ENCODE results near the gene ZFYVE27.

Gene ZFYVE27

GRCh38 chr10:97771913-97772823, 35.2 kb downstream of the ZFYVE27 start, which contains the start of gene SFRP5 (continued):
- TF ChIP-seq ZNF16 (tag by site-specific recombination; IDR thresholded peaks at IDR 0.05; ENCODE audit: low read depth) (no peak), ZNF514 (tag by site-specific recombination; IDR thresholded peaks at IDR 0.05) (no peak), ZNF121 (tag by site-specific recombination; IDR thresholded peaks at IDR 0.05) (no peak), ZNF138 (tag by site-specific recombination; IDR thresholded peaks at IDR 0.05; ENCODE audit: borderline replicate concordance) (no peak)

- CTCF ChIA-PET = interaction anchor here (1.0 to 1.3 kb wide), 3 partner anchors 19 to 255 kb away, joined by 4 to 7 read pairs (median 4); no protein-coding TSS in a partner anchor
- no peaks in the 10 kb centered on the region for H3K36me3 ChIP-seq (ENCODE audit: control insufficient read depth in 2 of 2, insufficient read depth in 1 of 2, low read length in 2 of 2)
- no peak overlapping the region for H3K27ac ChIP-seq (ENCODE audit: extremely low read depth, low read depth, low read length)
- POLR2A ChIA-PET = no interaction called here
- H3K4me1 ChIP-seq (ENCODE audit: control insufficient read depth, insufficient read depth, low read length) = no peaks in the 10 kb centered on the region
- TF ChIP-seq KLF7 (tag by site-specific recombination; IDR thresholded peaks at IDR 0.05; ENCODE audit: borderline replicate concordance) = no peak
- TF ChIP-seq ZNF133 (tag by site-specific recombination; IDR thresholded peaks at IDR 0.05) = no peak
- no peak for TF ChIP-seq ZNF169 (tag by site-specific recombination; IDR thresholded peaks at IDR 0.05)
- TF ChIP-seq ZNF157 (tag by site-specific recombination; IDR thresholded peaks at IDR 0.05) = no peak
- no peak for TF ChIP-seq ZNF473 (tag by site-specific recombination; IDR thresholded peaks at IDR 0.05)
- no peak for TF ChIP-seq ZNF791 (tag by site-specific recombination; IDR thresholded peaks at IDR 0.05)
- H3K9me3 ChIP-seq (ENCODE audit: control insufficient read depth, insufficient read depth, low read depth, low read length) = no peaks in the 10 kb centered on the region
- no peak overlapping the region for H3K4me3 ChIP-seq (ENCODE audit: low read depth, low read length)
These were observed 36.2 kb downstream of the ZFYVE27 start for GRCh38 chr10:97773096-97773495.

DNA sequence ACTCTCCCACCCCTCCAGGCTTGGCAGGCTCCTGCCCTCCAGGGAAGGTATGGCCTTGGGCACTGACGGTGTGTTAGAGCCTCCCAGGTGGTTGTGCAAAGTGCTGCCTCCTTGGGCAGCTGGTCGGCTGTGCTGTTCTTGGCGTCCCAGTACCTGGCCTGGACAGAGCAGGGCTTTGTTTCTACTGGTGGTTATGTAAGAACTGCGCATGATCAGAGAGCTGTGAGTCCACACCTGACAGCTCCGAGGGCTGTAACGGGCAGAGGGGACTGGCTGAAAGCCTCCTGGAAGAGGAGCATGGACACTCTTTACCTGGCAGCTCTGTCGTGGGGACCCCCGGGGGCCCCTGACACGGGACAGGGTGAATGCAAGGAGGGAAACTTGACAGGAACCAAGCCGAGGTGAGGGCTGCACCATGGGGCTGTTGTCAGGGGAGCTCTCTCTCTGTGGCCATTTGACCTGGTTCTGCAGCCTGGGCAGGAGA, 37.9 kb downstream of the ZFYVE27 start:
- TF ChIP-seq ZNF513 (tag by site-specific recombination; IDR thresholded peaks at IDR 0.05) (no peak), ZNF768 (tag by site-specific recombination; IDR thresholded peaks at IDR 0.05) (no peak), ZNF114 (tag by site-specific recombination; IDR thresholded peaks at IDR 0.05) (no peak)
- TF ChIP-seq, protein P1, sequence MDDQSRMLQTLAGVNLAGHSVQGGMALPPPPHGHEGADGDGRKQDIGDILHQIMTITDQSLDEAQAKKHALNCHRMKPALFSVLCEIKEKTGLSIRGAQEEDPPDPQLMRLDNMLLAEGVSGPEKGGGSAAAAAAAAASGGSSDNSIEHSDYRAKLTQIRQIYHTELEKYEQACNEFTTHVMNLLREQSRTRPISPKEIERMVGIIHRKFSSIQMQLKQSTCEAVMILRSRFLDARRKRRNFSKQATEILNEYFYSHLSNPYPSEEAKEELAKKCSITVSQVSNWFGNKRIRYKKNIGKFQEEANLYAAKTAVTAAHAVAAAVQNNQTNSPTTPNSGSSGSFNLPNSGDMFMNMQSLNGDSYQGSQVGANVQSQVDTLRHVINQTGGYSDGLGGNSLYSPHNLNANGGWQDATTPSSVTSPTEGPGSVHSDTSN (CRISPR knock-in tag; IDR thresholded peaks at IDR 0.05) = no peak
- ChIA-PET POLR2A (no interaction called here), CTCF (interaction anchor here (0.8 to 2.1 kb wide), 3 partner anchors 17 to 254 kb away, joined by 3 to 4 read pairs (median 4); no protein-coding TSS in a partner anchor)
- no peaks in the 10 kb centered on the region for H3K36me3 ChIP-seq (ENCODE audit: control insufficient read depth in 2 of 2, insufficient read depth in 1 of 2, low read length in 2 of 2)
- no peak overlapping the region for H3K4me3 ChIP-seq (ENCODE audit: low read depth, low read length)
- H3K27ac ChIP-seq (ENCODE audit: extremely low read depth, low read depth, low read length) = no peak overlapping the region
- H3K4me1 ChIP-seq (ENCODE audit: control insufficient read depth, insufficient read depth, low read length) = peaks cover 5% of the 10 kb centered on the region; the same call in 1 of the 2 replicates
- no peaks in the 10 kb centered on the region for H3K9me3 ChIP-seq (ENCODE audit: control insufficient read depth, insufficient read depth, low read depth, low read length)

GRCh38 chr10:97777143-97777542, 40.2 kb downstream of the ZFYVE27 start:
- Histone ChIP-seq H3K4me1 (ENCODE audit: control insufficient read depth, insufficient read depth, low read length) (peaks cover 10% of the 10 kb centered on the region; the same call in 1 of the 2 replicates), H3K36me3 (ENCODE audit: control insufficient read depth in 2 of 2, insufficient read depth in 1 of 2, low read length in 2 of 2) (no peaks in the 10 kb centered on the region), H3K4me3 (ENCODE audit: low read depth, low read length) (no peak overlapping the region), H3K27ac (ENCODE audit: extremely low read depth, low read depth, low read length) (no peak overlapping the region), H3K9me3 (ENCODE audit: control insufficient read depth, insufficient read depth, low read depth, low read length) (no peaks in the 10 kb centered on the region)
- ChIA-PET CTCF (interaction anchor here (0.5 to 1.0 kb wide), 4 partner anchors 45 to 1355 kb away, joined by 3 to 4 read pairs (median 3); no protein-coding TSS in a partner anchor), POLR2A (no interaction called here)
- TF ChIP-seq REST (tag by site-specific recombination; IDR thresholded peaks at IDR 0.05) (no peak), ZNF791 (tag by site-specific recombination; IDR thresholded peaks at IDR 0.05) (no peak), SCRT1 (tag by site-specific recombination; IDR thresholded peaks at IDR 0.05; ENCODE audit: borderline replicate concordance) (no peak), YY1 (tag by site-specific recombination; IDR thresholded peaks at IDR 0.05) (no peak), ZNF37A (tag by site-specific recombination; IDR thresholded peaks at IDR 0.05) (no peak)

Data from HEK293 (cell line).